HAP-1 (cell line): ENCODE measurements around the gene IKBKE.

Source experiments
- DNase-seq, 2 experiments: peaks; one replicate each; pipeline ENCODE4 v3.0.0-alpha.2; 2016 to 2020; ENCODE audit warnings: low spot score in 2 of 2
- H3K27me3 ChIP-seq: fragments of 250-450 bp; sonication (Bioruptor Pico); 2 replicates; pipeline ENCODE4 v1.5.1; 2020; ENCODE audit warnings: low read depth, mild to moderate bottlenecking, moderate library complexity
- H3K36me3 ChIP-seq: fragments of 250-450 bp; sonication (Bioruptor Pico); replicated peaks from 2 replicates; pipeline ENCODE4 v1.5.1; 2020; ENCODE audit warnings: mild to moderate bottlenecking
- H3K4me1 ChIP-seq: fragments of 250-450 bp; sonication (Bioruptor Pico); 2 replicates; pipeline ENCODE4 v1.5.1; 2020; ENCODE audit warnings: mild to moderate bottlenecking
- H3K4me3 ChIP-seq: fragments of 250-450 bp; sonication (Bioruptor Pico); 2 replicates; pipeline ENCODE4 v1.5.1; 2020; ENCODE audit warnings: mild to moderate bottlenecking, moderate library complexity
- H3K9me3 ChIP-seq: fragments of 250-450 bp; sonication (Bioruptor Pico); 2 replicates; pipeline ENCODE4 v1.5.1; 2020; ENCODE audit warnings: mild to moderate bottlenecking, moderate library complexity
- in situ Hi-C: fragments of 300-500 bp; cut with MboI; formaldehyde crosslinking; loops from 3 replicates; pipeline ENCODE4 v1.14.3; 2020; ENCODE audit warnings: low sequenced_read_pairs, inconsistent platforms, mixed read lengths

The IKBKE gene

DNA sequence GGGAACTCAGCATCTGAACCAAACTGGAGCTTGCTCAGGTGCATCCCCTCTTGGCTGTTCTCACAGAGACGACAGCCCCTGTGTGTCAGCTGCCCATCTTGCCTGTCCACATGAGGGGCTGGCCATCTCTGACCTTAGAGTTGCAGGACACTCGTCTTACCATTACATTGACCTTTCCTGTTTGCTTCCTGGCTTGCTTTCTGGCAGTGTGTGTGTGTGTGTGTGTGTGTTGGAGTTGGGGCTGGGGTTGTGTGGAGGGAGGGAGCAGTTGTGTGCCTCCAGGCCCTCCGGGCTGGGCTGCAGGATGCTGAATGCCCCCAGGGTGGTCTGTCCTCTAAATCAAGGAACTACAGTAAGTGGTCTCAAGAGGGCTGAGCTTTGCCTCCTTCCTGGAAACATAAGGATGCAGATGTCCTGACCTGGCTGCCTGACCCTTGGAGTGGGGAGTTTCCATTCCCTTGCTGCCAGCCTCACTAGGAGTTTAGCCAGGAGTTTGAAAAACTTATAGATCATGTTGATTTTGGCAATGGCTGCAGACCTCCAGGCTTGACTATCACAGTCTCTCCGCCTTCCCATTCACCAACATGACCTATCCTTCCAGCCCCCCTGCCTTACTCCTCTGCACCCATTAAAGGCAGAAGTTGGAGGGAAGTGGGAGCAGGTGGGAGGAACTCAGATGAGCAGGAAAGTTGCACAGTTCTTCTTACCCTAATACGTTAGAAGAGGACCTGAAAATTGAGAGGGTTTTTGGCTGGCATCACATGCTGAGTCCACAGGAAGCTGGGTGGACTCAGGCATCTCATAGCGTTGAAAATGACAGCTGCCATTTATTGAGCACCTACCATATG lies 56.0 kb downstream of the IKBKE start:
- H3K27me3 ChIP-seq, result peaks cover 2% of the 10 kb centered on the region; the same call in 1 of the 2 replicates
- no peaks in the 10 kb centered on the region for H3K36me3 ChIP-seq
- in situ Hi-C loops, result no loop called here
- DNase-seq, result no peak
- no peaks in the 10 kb centered on the region for H3K9me3 ChIP-seq
- H3K4me1 ChIP-seq, result no peaks in the 10 kb centered on the region
- H3K4me3 ChIP-seq, result no peak overlapping the region

- no peaks in the 10 kb centered on the region for H3K36me3 ChIP-seq
- H3K4me3 ChIP-seq, result no peak overlapping the region
- in situ Hi-C loops, result no loop called here
Observed at GRCh38 chr1:206529425-206529824, 59.1 kb downstream of the IKBKE start.

DNA sequence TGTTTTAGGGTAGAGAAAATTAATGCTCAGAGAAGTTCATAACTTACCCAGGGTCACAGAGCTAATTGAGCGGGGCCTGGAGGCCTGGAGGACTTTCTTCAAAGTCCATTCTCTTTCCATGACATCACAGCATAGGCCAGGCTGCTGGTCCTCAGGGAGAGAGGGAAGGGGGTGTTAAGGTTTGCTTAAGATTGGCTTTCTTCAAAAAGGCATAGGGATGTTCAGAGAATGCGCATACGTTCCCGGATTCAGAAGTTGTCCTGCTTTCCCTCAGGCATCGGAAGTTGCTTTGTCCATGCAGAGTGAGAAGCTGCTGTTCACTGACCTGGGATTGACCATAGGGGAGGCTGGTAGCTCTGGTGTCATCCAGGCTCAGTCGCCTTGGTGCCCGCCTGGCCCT lies 62.1 kb downstream of the IKBKE start:
- DNase-seq, result no peak
- Histone ChIP-seq H3K9me3 (no peaks in the 10 kb centered on the region), H3K36me3 (no peaks in the 10 kb centered on the region), H3K4me3 (no peak overlapping the region), H3K4me1 (no peaks in the 10 kb centered on the region), H3K27me3 (peaks cover 7% of the 10 kb centered on the region; the same call in 1 of the 2 replicates)
- in situ Hi-C loops, result no loop called here

More at GRCh38 chr1:206529425-206529824, 59.1 kb downstream of the IKBKE start:
- Histone ChIP-seq H3K9me3 (no peaks in the 10 kb centered on the region), H3K27me3 (peaks cover 2% of the 10 kb centered on the region; the same call in 1 of the 2 replicates), H3K4me1 (no peaks in the 10 kb centered on the region)
- no peak for DNase-seq

- no peak overlapping the region for H3K4me3 ChIP-seq
- H3K27me3 ChIP-seq, result 0 out of 2 replicates have a peak, but pooled peaks cover 5% of the 10 kb centered on the region
- H3K9me3 ChIP-seq, result no peaks in the 10 kb centered on the region
- H3K36me3 ChIP-seq, result no peaks in the 10 kb centered on the region
- in situ Hi-C loops, result no loop called here
- no peak for DNase-seq
- H3K4me1 ChIP-seq, result no peaks in the 10 kb centered on the region
Observed at GRCh38 chr1:206534552-206534951, 64.3 kb downstream of the IKBKE start.

DNA sequence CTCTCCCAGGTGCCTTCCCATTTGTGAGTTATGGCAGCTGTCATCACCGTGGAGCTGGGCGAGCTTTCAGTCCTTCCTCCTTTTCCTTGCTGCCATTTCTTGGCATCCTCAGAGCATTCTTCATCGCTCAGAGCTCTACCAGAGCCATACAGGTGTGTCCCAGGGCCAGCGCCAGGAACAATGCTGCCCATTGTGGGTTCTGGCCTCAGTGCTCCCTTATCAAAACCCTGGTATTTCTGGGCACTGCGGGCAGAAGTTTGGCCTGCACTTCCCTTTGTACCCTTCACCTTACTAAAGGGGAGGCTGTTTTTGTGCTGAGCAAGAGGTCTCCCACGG lies 65.5 kb downstream of the IKBKE start:
- DNase-seq, result no peak
- in situ Hi-C loops, result no loop called here

DNA sequence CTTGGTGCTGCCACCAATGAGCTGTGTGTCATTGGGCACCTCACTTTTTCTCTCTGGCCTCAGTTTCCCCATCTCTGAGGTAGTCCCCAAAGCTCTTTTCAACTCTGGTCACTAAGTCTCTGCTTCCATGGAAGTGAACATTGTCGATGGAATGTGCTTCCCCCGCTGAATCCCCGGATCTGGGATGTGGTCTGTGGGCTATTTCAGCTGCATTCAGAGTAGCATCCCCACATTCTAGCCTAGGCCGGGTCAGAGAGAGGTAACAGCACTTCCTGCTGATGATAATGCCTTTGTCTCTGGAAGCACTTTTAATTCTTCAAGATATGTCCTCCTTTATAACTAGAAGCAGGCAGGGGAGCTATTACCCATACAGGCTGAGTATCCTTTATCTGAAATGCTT lies 66.9 kb downstream of the IKBKE start:
- no peak for DNase-seq
- H3K9me3 ChIP-seq, result no peaks in the 10 kb centered on the region
- H3K27me3 ChIP-seq, result 0 out of 2 replicates have a peak, but pooled peaks cover 5% of the 10 kb centered on the region
- in situ Hi-C loops, result no loop called here
- H3K4me1 ChIP-seq, result no peaks in the 10 kb centered on the region
- H3K4me3 ChIP-seq, result no peak overlapping the region
- H3K36me3 ChIP-seq, result no peaks in the 10 kb centered on the region

More for the DNA sequence above, 65.5 kb downstream of the IKBKE start:
- no peaks in the 10 kb centered on the region for H3K9me3 ChIP-seq
- no peaks in the 10 kb centered on the region for H3K36me3 ChIP-seq
- H3K27me3 ChIP-seq, result 0 out of 2 replicates have a peak, but pooled peaks cover 5% of the 10 kb centered on the region
- H3K4me3 ChIP-seq, result no peak overlapping the region
- H3K4me1 ChIP-seq, result no peaks in the 10 kb centered on the region

- Histone ChIP-seq H3K27me3 (0 out of 2 replicates have a peak, but pooled peaks cover 5% of the 10 kb centered on the region), H3K9me3 (no peaks in the 10 kb centered on the region), H3K36me3 (no peaks in the 10 kb centered on the region), H3K4me1 (no peaks in the 10 kb centered on the region), H3K4me3 (no peak overlapping the region)
- in situ Hi-C loops, result no loop called here
- no peak for DNase-seq
Observed at GRCh38 chr1:206538086-206538770, 68.0 kb downstream of the IKBKE start.

GRCh38 chr1:206538901-206539640 lies 68.8 kb downstream of the IKBKE start:
- in situ Hi-C loops, result no loop called here
- H3K4me3 ChIP-seq, result no peak overlapping the region
- H3K9me3 ChIP-seq, result no peaks in the 10 kb centered on the region
- H3K4me1 ChIP-seq, result no peaks in the 10 kb centered on the region
- H3K36me3 ChIP-seq, result no peaks in the 10 kb centered on the region
- no peak for DNase-seq
- 0 out of 2 replicates have a peak, but pooled peaks cover 5% of the 10 kb centered on the region for H3K27me3 ChIP-seq

DNA sequence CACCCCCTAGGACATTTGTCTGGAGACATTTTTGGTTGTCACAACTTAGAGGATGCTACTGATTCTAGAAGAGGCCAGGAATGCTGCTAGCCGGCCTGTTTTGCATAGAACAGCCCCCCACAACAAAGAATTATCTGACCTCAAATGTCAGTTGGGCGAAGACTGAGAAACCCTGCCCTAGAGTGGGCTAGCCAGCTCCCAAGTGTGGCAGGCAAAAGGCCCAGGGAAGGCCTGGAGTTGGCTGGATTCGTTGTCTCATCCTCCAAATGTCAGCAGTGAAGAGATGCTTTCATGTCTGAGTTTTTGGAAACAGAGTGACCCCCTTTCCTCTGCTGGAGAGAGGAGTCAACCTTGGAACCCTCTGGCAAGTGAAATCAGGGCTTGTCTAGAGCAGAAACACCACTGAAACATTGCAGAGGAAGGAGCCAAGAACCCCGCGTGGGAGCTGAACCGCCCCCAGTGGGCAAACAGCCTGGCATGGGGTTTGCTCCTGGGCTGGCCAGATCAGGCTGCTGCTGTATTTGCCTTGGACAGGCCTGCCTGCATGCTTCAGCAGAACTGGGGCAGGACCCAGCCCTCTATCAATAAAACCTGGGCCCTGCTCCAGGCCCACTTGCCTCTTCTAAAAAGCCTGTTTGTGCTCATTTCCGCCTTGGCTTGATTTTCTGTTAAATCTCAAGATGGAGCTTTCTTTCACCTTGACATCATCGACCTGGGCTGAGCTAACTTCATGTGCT lies 69.9 kb downstream of the IKBKE start:
- DNase-seq, result no peak
- H3K36me3 ChIP-seq, result no peaks in the 10 kb centered on the region
- in situ Hi-C loops, result no loop called here
- H3K4me1 ChIP-seq, result no peaks in the 10 kb centered on the region
- H3K9me3 ChIP-seq, result no peaks in the 10 kb centered on the region
- 0 out of 2 replicates have a peak, but pooled peaks cover 5% of the 10 kb centered on the region for H3K27me3 ChIP-seq
- H3K4me3 ChIP-seq, result no peak overlapping the region

DNA sequence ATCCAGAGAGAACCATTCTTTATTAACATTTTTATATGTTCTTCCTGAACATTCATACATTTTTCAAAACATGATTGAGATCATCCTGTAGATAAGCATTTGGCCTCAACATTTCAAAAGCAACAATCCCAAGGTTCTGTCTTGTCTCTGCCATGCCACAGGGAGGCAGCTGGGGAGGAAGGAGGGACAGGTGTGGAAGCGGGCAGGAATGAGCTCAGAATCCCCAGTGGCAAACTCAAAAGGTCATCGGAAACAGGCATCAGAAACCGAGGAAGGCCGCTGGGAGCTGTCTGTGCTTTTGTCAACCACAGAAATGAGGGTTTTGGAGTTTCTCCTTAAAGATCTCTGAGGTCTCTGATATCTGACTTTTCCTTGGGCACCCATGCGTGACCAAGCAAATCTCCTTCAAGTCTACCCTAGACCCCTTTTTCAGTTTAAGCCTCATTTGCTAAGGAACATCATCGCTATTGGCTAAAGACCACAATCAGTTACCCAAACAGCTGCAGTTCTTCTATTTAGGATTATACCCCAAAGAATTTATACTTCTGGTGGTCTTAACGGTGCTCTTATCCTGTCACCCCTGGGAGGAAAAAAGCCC lies 71.1 kb downstream of the IKBKE start:
- Histone ChIP-seq H3K36me3 (no peaks in the 10 kb centered on the region), H3K4me1 (no peaks in the 10 kb centered on the region), H3K4me3 (no peak overlapping the region), H3K9me3 (no peaks in the 10 kb centered on the region), H3K27me3 (no peaks in the 10 kb centered on the region)
- in situ Hi-C loops, result no loop called here
- no peak for DNase-seq

DNA sequence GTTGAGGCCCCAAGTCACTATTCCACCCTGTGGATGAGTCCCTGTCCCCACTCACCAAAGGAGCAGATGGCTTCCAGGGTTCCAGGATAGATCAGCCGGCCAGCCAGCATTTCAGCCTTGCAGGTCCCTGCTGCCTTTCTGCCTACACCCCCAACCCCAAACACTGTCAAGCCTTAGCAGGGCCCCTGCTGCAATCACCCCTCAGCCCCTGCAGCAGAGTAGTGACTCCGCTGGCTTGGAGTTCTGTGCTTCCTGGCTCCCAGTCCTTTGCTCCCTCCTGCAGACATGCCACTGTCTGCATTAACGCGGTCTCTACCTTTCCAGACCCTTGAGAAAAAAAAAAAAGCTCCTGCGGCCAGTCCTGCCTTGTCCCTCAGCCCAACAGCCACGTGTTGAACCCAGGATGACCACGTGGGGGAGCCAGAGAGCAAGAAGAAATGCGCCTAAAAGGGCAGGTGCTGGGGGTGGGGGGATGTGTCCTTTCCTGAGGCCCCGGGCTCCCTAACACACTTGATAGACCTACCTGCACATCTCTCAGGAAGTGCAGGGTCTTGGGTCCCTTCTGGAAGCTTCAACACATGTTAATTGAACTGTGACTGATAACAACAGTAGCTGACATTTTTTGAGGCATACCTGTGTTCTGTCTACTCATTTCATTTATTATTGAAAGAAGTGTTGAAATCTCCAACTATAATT lies 74.4 kb downstream of the IKBKE start:
- Histone ChIP-seq H3K27me3 (no peaks in the 10 kb centered on the region), H3K4me1 (no peaks in the 10 kb centered on the region), H3K36me3 (no peaks in the 10 kb centered on the region), H3K4me3 (no peak overlapping the region), H3K9me3 (no peaks in the 10 kb centered on the region)
- peak; percentile 42 to 88 for DNase-seq
- in situ Hi-C loops, result loop anchor here (5.0 kb wide), 1 partner anchor 43 kb away; no protein-coding TSS in a partner anchor

DNA sequence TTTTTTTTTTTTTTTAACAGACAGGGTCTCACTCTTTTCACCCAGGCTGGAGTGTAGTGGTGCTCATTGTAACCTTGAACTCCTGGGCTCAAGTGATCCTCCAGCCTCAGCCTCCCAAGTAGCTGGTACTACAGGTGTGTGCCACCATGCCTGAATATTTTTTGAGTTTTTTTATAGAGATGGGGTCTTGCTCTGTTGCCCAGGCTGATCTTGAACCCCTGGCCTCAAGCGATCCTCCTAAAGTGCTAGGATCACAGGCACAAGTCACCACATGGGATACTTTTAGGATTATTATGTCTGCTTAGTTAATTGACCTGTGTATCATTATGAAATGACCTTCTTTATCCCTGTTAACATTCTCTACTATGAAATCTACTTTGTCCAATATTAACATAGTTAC lies 75.1 kb downstream of the IKBKE start:
- no peak for DNase-seq
- H3K4me1 ChIP-seq, result no peaks in the 10 kb centered on the region
- in situ Hi-C loops, result loop anchor here (5.0 kb wide), 1 partner anchor 42 kb away; no protein-coding TSS in a partner anchor
- no peak overlapping the region for H3K4me3 ChIP-seq
- H3K27me3 ChIP-seq, result no peaks in the 10 kb centered on the region
- no peaks in the 10 kb centered on the region for H3K36me3 ChIP-seq
- no peaks in the 10 kb centered on the region for H3K9me3 ChIP-seq
